Measurements from ENCODE around the gene SMOC2.

The SMOC2 gene

GRCh38 chr6:168494726-168495125 is 53.7 kb downstream of the SMOC2 start:
- DNase-seq, result no peak

GRCh38 chr6:168495133-168495532 is 54.1 kb downstream of the SMOC2 start:
- DNase-seq, result no peak

- DNase-seq, result no peak
Observed at GRCh38 chr6:168495636-168496035, 54.7 kb downstream of the SMOC2 start.

GRCh38 chr6:168496139-168496996 is 55.4 kb downstream of the SMOC2 start:
- DNase-seq, result no peak

- no peak for DNase-seq
Observed at GRCh38 chr6:168496997-168497331, 56.0 kb downstream of the SMOC2 start.

GRCh38 chr6:168497381-168497780 is 56.4 kb downstream of the SMOC2 start:
- no peak for DNase-seq

GRCh38 chr6:168498161-168498843 is 57.3 kb downstream of the SMOC2 start:
- DNase-seq, result peak; percentile 62

GRCh38 chr6:168499045-168499650 is 58.2 kb downstream of the SMOC2 start:
- DNase-seq, result no peak

GRCh38 chr6:168500519-168500918 is 59.5 kb downstream of the SMOC2 start:
- DNase-seq, result no peak

- DNase-seq, result no peak
Observed at GRCh38 chr6:168501561-168501960, 60.6 kb downstream of the SMOC2 start.

- DNase-seq, result no peak
Observed at GRCh38 chr6:168504366-168504765, 63.4 kb downstream of the SMOC2 start.

GRCh38 chr6:168506460-168506859 is 65.5 kb downstream of the SMOC2 start:
- DNase-seq, result no peak

GRCh38 chr6:168507297-168507696 is 66.3 kb downstream of the SMOC2 start:
- no peak for DNase-seq

- no peak for DNase-seq
Observed at GRCh38 chr6:168507730-168508129, 66.7 kb downstream of the SMOC2 start.

- DNase-seq, result no peak
Observed at GRCh38 chr6:168508903-168509302, 67.9 kb downstream of the SMOC2 start.

GRCh38 chr6:168513766-168514165 is 72.8 kb downstream of the SMOC2 start:
- no peak for DNase-seq

GRCh38 chr6:168514216-168514615 is 73.2 kb downstream of the SMOC2 start:
- DNase-seq, result no peak

- DNase-seq, result no peak
Observed at GRCh38 chr6:168515376-168515775, 74.4 kb downstream of the SMOC2 start.

GRCh38 chr6:168516944-168517741 is 76.2 kb downstream of the SMOC2 start:
- DNase-seq, result no peak

GRCh38 chr6:168517742-168518347 is 76.9 kb downstream of the SMOC2 start:
- DNase-seq, result no peak

- DNase-seq, result no peak
Observed at GRCh38 chr6:168518348-168518745, 77.4 kb downstream of the SMOC2 start.

- DNase-seq, result no peak
Observed at GRCh38 chr6:168518867-168519266, 77.9 kb downstream of the SMOC2 start.

- no peak for DNase-seq
Observed at GRCh38 chr6:168520233-168520632, 79.2 kb downstream of the SMOC2 start.

Measured in right hindlimb (tissue), 1 donor.